ENCODE data around the gene ZFP62.

Gene ZFP62

Small RNA genes lying within 50 kb of the gene (small RNA-seq; reads per million reads assigned to genes)
- gene RF00019 = 0 reads per million in 2 experiments
